CD14-positive monocyte (primary cell): ENCODE measurements around the gene CD2BP2. TPM values are rescaled to one million over a fixed set of nuclear protein-coding genes. Genes with fewer than 3 reads are reported as not detected.

Experiments used
- DNase-seq, 3 donors: peaks; one replicate each; pipeline ENCODE4 v3.0.0-alpha.2; 2011 to 2022
- H2AFZ ChIP-seq: 2 replicates; pipeline ENCODE4 v1.6.0; 2012; ENCODE audit warnings: mild to moderate bottlenecking, low read depth, low read length, inconsistent platforms; ENCODE audit not compliant: insufficient read depth, poor library complexity, severe bottlenecking
- H3K27ac ChIP-seq, 2 donors: 1 replicate in 1 of 2; 2 replicates in 1 of 2; pipeline ENCODE4 v1.5.1; 2012 to 2013; ENCODE audit warnings: low read length in 2 of 2, control low read depth in 1 of 2, inconsistent platforms in 1 of 2, low read depth in 1 of 2, mild to moderate bottlenecking in 1 of 2
- H3K27me3 ChIP-seq, 2 donors: one replicate each; pipeline versions ENCODE4 v1.6.0 to v1.6.1; 2011 to 2013; ENCODE audit warnings: low read length in 2 of 2; ENCODE audit not compliant: control insufficient read depth in 2 of 2, insufficient read depth in 2 of 2
- H3K36me3 ChIP-seq, 2 donors: replicated peaks in 1 of 2; 1 replicate in 1 of 2; 2 replicates in 1 of 2; pipeline versions ENCODE4 v1.5.1 to v1.6.1; 2012 to 2013; ENCODE audit warnings: low read length in 2 of 2, control low read depth in 1 of 2, inconsistent platforms in 1 of 2, mild to moderate bottlenecking in 1 of 2; ENCODE audit not compliant: insufficient read depth in 2 of 2, control insufficient read depth in 1 of 2
- H3K4me1 ChIP-seq, 2 donors: 1 replicate in 1 of 2; 2 replicates in 1 of 2; pipeline versions ENCODE4 v1.5.1 to v1.6.1; 2012 to 2013; ENCODE audit warnings: low read length in 2 of 2, control low read depth in 1 of 2, inconsistent platforms in 1 of 2, mild to moderate bottlenecking in 1 of 2, moderate library complexity in 1 of 2; ENCODE audit not compliant: insufficient read depth in 2 of 2, control insufficient read depth in 1 of 2
- H3K4me2 ChIP-seq: replicated peaks from 2 replicates; pipeline ENCODE3; 2012; ENCODE audit warnings: low read length, moderate library complexity, mild to moderate bottlenecking; ENCODE audit not compliant: poor library complexity, severe bottlenecking; ENCODE audit errors: extremely low read depth
- H3K4me3 ChIP-seq, 3 experiments: fragments of 200-600 bp in 1 of 3; sonication (generic) in 1 of 3; replicated peaks in 1 of 3; 1 replicate in 2 of 3; 2 replicates in 1 of 3; pipeline ENCODE4 v1.5.1; 2011 to 2013; ENCODE audit warnings: low read length in 3 of 3, mild to moderate bottlenecking in 3 of 3, control low read depth in 2 of 3, low read depth in 2 of 3, inconsistent platforms in 1 of 3, moderate library complexity in 1 of 3
- H3K79me2 ChIP-seq: 2 replicates; pipeline ENCODE4 v1.6.0; 2012; ENCODE audit warnings: mild to moderate bottlenecking, control low read depth, inconsistent platforms, low read length, moderate library complexity; ENCODE audit not compliant: insufficient read depth
- H3K9ac ChIP-seq: 2 replicates; pipeline ENCODE4 v1.6.0; 2017; ENCODE audit warnings: low read length, mild to moderate bottlenecking; ENCODE audit not compliant: insufficient read depth, poor library complexity, severe bottlenecking
- H3K9me3 ChIP-seq, 2 donors: replicated peaks in 1 of 2; 1 replicate in 1 of 2; 2 replicates in 1 of 2; pipeline versions ENCODE4 v1.5.1 to v1.6.1; 2012 to 2013; ENCODE audit warnings: low read length in 2 of 2, control low read depth in 1 of 2; ENCODE audit not compliant: control insufficient read depth in 1 of 2, insufficient read depth in 1 of 2
- H4K20me1 ChIP-seq: 2 replicates; pipeline ENCODE4 v1.6.0; 2012; ENCODE audit warnings: mild to moderate bottlenecking, low read length, control low read depth, moderate library complexity; ENCODE audit not compliant: insufficient read depth
- H3K27ac Mint-ChIP-seq, 7 donors: one replicate each; pipeline ENCODE4 v1.8.0; 2020; ENCODE audit warnings: mild to moderate bottlenecking in 7 of 7, mixed read lengths in 7 of 7, moderate library complexity in 6 of 7, inconsistent platforms in 2 of 7
- H3K27me3 Mint-ChIP-seq, 3 donors: one replicate each; pipeline ENCODE4 v1.8.0; 2021 to 2022; ENCODE audit warnings: low read depth in 3 of 3, mild to moderate bottlenecking in 3 of 3, mixed read lengths in 3 of 3, moderate library complexity in 3 of 3, inconsistent platforms in 1 of 3
- H3K36me3 Mint-ChIP-seq, 2 donors: one replicate each; pipeline ENCODE4 v1.8.0; 2020; ENCODE audit warnings: mixed read lengths in 2 of 2, inconsistent platforms in 1 of 2, mild to moderate bottlenecking in 1 of 2
- H3K4me1 Mint-ChIP-seq: one replicate; pipeline ENCODE4 v1.8.0; 2020; ENCODE audit warnings: mild to moderate bottlenecking, mixed read lengths
- H3K4me3 Mint-ChIP-seq, 2 donors: one replicate each; pipeline ENCODE4 v1.8.0; 2020; ENCODE audit warnings: mild to moderate bottlenecking in 2 of 2, mixed read lengths in 2 of 2, moderate library complexity in 1 of 2
- H3K9me3 Mint-ChIP-seq, 7 donors: one replicate each; pipeline ENCODE4 v1.8.0; 2020 to 2022; ENCODE audit warnings: mixed read lengths in 7 of 7, mild to moderate bottlenecking in 6 of 7, moderate library complexity in 6 of 7, inconsistent platforms in 2 of 7
- CTCF ChIP-seq: fragments of 200-600 bp; IDR thresholded peaks from one replicate; pipeline ENCODE4 v1.8.0; 2022; ENCODE audit warnings: antibody characterized with exemption, mild to moderate bottlenecking
- WGBS: methylation state at CpG from one replicate; pipeline ENCODE4 v1.1.5; 2013; ENCODE audit warnings: missing lambda C conversion rate; ENCODE audit not compliant: insufficient coverage; 5-methylcytosine and 5-hydroxymethylcytosine counted together
- intact Hi-C, 2 donors: fragments of 100-400 bp; cut with micrococcal nuclease; formaldehyde crosslinking; loops; one replicate each; pipeline versions ENCODE4 v1.15.0 to v1.15.1; 2023
- polyA plus RNA-seq, 3 donors: library from polyadenylated mRNA; depleted of rRNA in 1 of 3; unstranded in 2 of 3; stranded (reverse) in 1 of 3; fragments of 300-500 nt in 2 of 3; fragments of >200 nt in 1 of 3; fragmentation: Illumina TruSeq in 2 of 3; gene quantifications; 1 replicate in 2 of 3; 2 replicates in 1 of 3; pipeline ENCODE4 v1.2.3, GENCODE V29; 2012 to 2021

Gene CD2BP2
- polyA plus RNA-seq, 3 donors = 23.9 to 31.8 (median 31.0) TPM

GRCh38 chr16:30367349-30368009 lies 12.4 kb upstream of the CD2BP2 start:
- H3K36me3 ChIP-seq = peaks cover 31 to 48% of the 10 kb centered on the region in 2 donors

DNA sequence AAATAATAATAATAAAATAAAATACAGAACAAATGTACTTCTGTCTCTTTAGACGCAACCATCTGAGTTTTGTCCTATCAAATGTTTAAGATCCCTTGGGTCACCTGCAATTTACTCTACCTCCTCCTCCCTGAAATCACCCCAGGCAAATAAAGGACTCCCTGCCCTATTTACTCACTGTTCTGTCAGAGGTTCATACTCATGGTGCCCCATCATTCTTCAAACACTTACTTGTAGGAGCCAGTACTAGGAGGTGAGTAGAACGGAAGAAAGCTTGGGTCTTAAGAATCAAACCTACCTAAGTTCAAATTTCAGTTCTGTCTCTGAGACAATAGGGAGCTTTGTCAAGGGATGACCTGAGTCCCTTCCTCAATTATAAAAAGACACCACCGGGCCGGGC lies 11.4 kb upstream of the CD2BP2 start:
- peaks cover 85% of the 10 kb centered on the region for H3K79me2 ChIP-seq
- H3K9ac ChIP-seq = no peak overlapping the region
- H3K27me3 ChIP-seq = no peaks in the 10 kb centered on the region

More at GRCh38 chr16:30367349-30368009, 12.4 kb upstream of the CD2BP2 start:
- Histone ChIP-seq H3K4me2 (peak overlapping the region; percentile 100), H4K20me1 (peaks cover 66% of the 10 kb centered on the region), H3K4me1 (peaks cover 27 to 40% of the 10 kb centered on the region in 2 donors), H3K27me3 (no peaks in the 10 kb centered on the region), H3K79me2 (peaks cover 75% of the 10 kb centered on the region), H3K27ac (peak overlapping the region in 1 of 2 donors; percentile 86), H3K9me3 (no peaks in the 10 kb centered on the region), H2AFZ (no peak overlapping the region), H3K4me3 (peak overlapping the region; percentile 57 to 96 (median 60)), H3K9ac (peak overlapping the region; percentile 88)
- DNase-seq = peak in 1 of 3 donors; percentile 7
- Mint-ChIP-seq H3K27me3 (peaks cover 0 to 3% (median 0%) of the 10 kb centered on the region in 3 donors), H3K27ac (peak overlapping the region; percentile 84 to 97 (median 92)), H3K36me3 (peaks cover 33 to 47% of the 10 kb centered on the region in 2 donors), H3K9me3 (peaks cover 0 to 6% (median 0%) of the 10 kb centered on the region in 7 donors), H3K4me1 (peaks cover 43% of the 10 kb centered on the region), H3K4me3 (peak overlapping the region; percentile 92 to 97)
- no peak for TF ChIP-seq CTCF
- intact Hi-C loops = no loop called here
- 77% methylated on average over 8 of the region's 10 CpGs for WGBS

More for the DNA sequence above, 11.4 kb upstream of the CD2BP2 start:
- H3K9me3 Mint-ChIP-seq = peaks cover 0 to 6% (median 0%) of the 10 kb centered on the region in 7 donors
- peaks cover 38 to 54% of the 10 kb centered on the region in 2 donors for H3K36me3 ChIP-seq
- H2AFZ ChIP-seq = no peak overlapping the region
- peaks cover 38% of the 10 kb centered on the region for H3K4me1 Mint-ChIP-seq
- no peak for DNase-seq
- peak overlapping the region in 1 of 2 donors; percentile 11 for H3K4me3 Mint-ChIP-seq
- H3K27ac Mint-ChIP-seq = peak overlapping the region in 2 of 7 donors; percentile 78 to 86
- H4K20me1 ChIP-seq = peaks cover 72% of the 10 kb centered on the region
- WGBS = 100% methylated on average over 2 of the region's 4 CpGs
- TF ChIP-seq CTCF = no peak
- H3K4me2 ChIP-seq = no peak overlapping the region
- intact Hi-C loops = no loop called here
- peaks cover 38 to 55% of the 10 kb centered on the region in 2 donors for H3K36me3 Mint-ChIP-seq
- H3K4me1 ChIP-seq = peaks cover 24 to 37% of the 10 kb centered on the region in 2 donors
- H3K27me3 Mint-ChIP-seq = peaks cover 0 to under 1% (median 0%) of the 10 kb centered on the region in 3 donors
- H3K9me3 ChIP-seq = no peaks in the 10 kb centered on the region
- H3K27ac ChIP-seq = peak overlapping the region in 1 of 2 donors; percentile 86
- H3K4me3 ChIP-seq = peak overlapping the region in 1 of 3 experiments; percentile 96
